ENCODE data around the gene PRDM8. TPM values are rescaled to one million over a fixed set of nuclear protein-coding genes. Genes with fewer than 3 reads are reported as not detected.

The PRDM8 gene
- total RNA-seq, 1 experiment from 2014 or later = 0.26 TPM

- Histone ChIP-seq H3K4me1 (replicated peaks; ENCODE audit: insufficient read depth) (no peaks in the 10 kb centered on the region), H3K27me3 (ENCODE audit: insufficient read depth, low read depth) (no peaks in the 10 kb centered on the region), H3K4me2 (no peak overlapping the region), H3F3A (ENCODE audit: insufficient read depth, low read depth) (no peaks in the 10 kb centered on the region), H3K36me3 (ENCODE audit: low read depth) (no peaks in the 10 kb centered on the region), H3K79me2 (ENCODE audit: low read depth) (no peaks in the 10 kb centered on the region), H3K9me2 (ENCODE audit: insufficient read depth) (no peaks in the 10 kb centered on the region), H3K27ac (no peak overlapping the region), H4K20me1 (ENCODE audit: insufficient read depth) (no peaks in the 10 kb centered on the region), H3K4me3 (no peak overlapping the region), H3K9me3 (ENCODE audit: insufficient read depth, low read depth) (no peaks in the 10 kb centered on the region), H2AFZ (no peak overlapping the region)
- DNase-seq = no peak
- intact Hi-C loops (cut with micrococcal nuclease; ENCODE audit: unreplicated experiment) = no loop called here
- ChIA-PET CTCF (no interaction called here), POLR2A (ENCODE audit: unreplicated experiment) (no interaction called here)
- BruUV-seq (replicated peaks) = no TSS peak
- TF ChIP-seq CTCF (conservative IDR thresholded peaks at IDR 0.05) = no peak
- TF ChIP-seq EZH2 (IDR thresholded peaks at IDR 0.05; ENCODE audit: low read depth) = no peak
Observed at GRCh38 chr4:80178964-80179363, 18.3 kb upstream of the PRDM8 start.

- ChIA-PET CTCF (no interaction called here), POLR2A (ENCODE audit: unreplicated experiment) (no interaction called here)
- Histone ChIP-seq H2AFZ (no peak overlapping the region), H3K36me3 (ENCODE audit: low read depth) (no peaks in the 10 kb centered on the region), H3K27me3 (ENCODE audit: insufficient read depth, low read depth) (no peaks in the 10 kb centered on the region), H3K79me2 (ENCODE audit: low read depth) (no peaks in the 10 kb centered on the region), H3K9me3 (ENCODE audit: insufficient read depth, low read depth) (no peaks in the 10 kb centered on the region), H3K4me3 (no peak overlapping the region), H3F3A (ENCODE audit: insufficient read depth, low read depth) (no peaks in the 10 kb centered on the region), H3K9me2 (ENCODE audit: insufficient read depth) (no peaks in the 10 kb centered on the region), H3K4me2 (no peak overlapping the region), H3K4me1 (replicated peaks; ENCODE audit: insufficient read depth) (no peaks in the 10 kb centered on the region), H4K20me1 (ENCODE audit: insufficient read depth) (no peaks in the 10 kb centered on the region), H3K27ac (no peak overlapping the region)
- TF ChIP-seq CTCF (conservative IDR thresholded peaks at IDR 0.05) (no peak), EZH2 (IDR thresholded peaks at IDR 0.05; ENCODE audit: low read depth) (no peak)
- intact Hi-C loops (cut with micrococcal nuclease; ENCODE audit: unreplicated experiment) = loop anchor here (5.0 to 10.0 kb wide), 3 partner anchors 55 to 937 kb away; partner anchors contain the start of gene ANTXR2
- BruUV-seq (replicated peaks) = no TSS peak
- DNase-seq = no peak
Observed at GRCh38 chr4:80179637-80180161, 17.6 kb upstream of the PRDM8 start.

GRCh38 chr4:80180743-80181142, 16.6 kb upstream of the PRDM8 start:
- Histone ChIP-seq H2AFZ (no peak overlapping the region), H3K27ac (no peak overlapping the region), H3K27me3 (ENCODE audit: insufficient read depth, low read depth) (no peaks in the 10 kb centered on the region), H3K4me2 (no peak overlapping the region), H3K4me3 (no peak overlapping the region), H4K20me1 (ENCODE audit: insufficient read depth) (no peaks in the 10 kb centered on the region), H3K79me2 (ENCODE audit: low read depth) (no peaks in the 10 kb centered on the region), H3K36me3 (ENCODE audit: low read depth) (no peaks in the 10 kb centered on the region), H3F3A (ENCODE audit: insufficient read depth, low read depth) (no peaks in the 10 kb centered on the region), H3K4me1 (replicated peaks; ENCODE audit: insufficient read depth) (no peaks in the 10 kb centered on the region), H3K9me3 (ENCODE audit: insufficient read depth, low read depth) (no peaks in the 10 kb centered on the region), H3K9me2 (ENCODE audit: insufficient read depth) (no peaks in the 10 kb centered on the region)
- TF ChIP-seq EZH2 (IDR thresholded peaks at IDR 0.05; ENCODE audit: low read depth) (no peak), CTCF (conservative IDR thresholded peaks at IDR 0.05) (no peak)
- no TSS peak for BruUV-seq (replicated peaks)
- intact Hi-C loops (cut with micrococcal nuclease; ENCODE audit: unreplicated experiment) = loop anchor here (5.0 to 10.0 kb wide), 3 partner anchors 56 to 938 kb away; partner anchors contain the start of gene ANTXR2
- POLR2A ChIA-PET (ENCODE audit: unreplicated experiment) = no interaction called here
- CTCF ChIA-PET = no interaction called here
- no peak for DNase-seq
